PC-3 (cell line): ENCODE measurements around the gene MKX. TPM values are rescaled to one million over a fixed set of nuclear protein-coding genes. Genes with fewer than 3 reads are reported as not detected.

Experiments used
- ATAC-seq: fragments of 200-7000 bp; cut with Tn5 transposase; 2 replicates; pipeline ENCODE4 v1.9.1; 2020; ENCODE audit warnings: mild to moderate bottlenecking, moderate library complexity
- BruUV-seq: library from RNA; stranded (reverse); fragments of 400-500 nt; replicated peaks from 2 replicates; lab custom pipeline; 2021; lab: Mats Ljungman, UMichigan
- CTCF ChIA-PET: fragments of 300-600 bp; sonication (Branson Sonifier 250); formaldehyde crosslinking; loops from one replicate; lab custom pipeline; 2022; ENCODE audit warnings: antibody characterized with exemption; lab: Charles Lee
- POLR2A ChIA-PET: fragments of 300-600 bp; sonication (Branson Sonifier 250); formaldehyde crosslinking; loops from one replicate; lab custom pipeline; 2022; ENCODE audit warnings: antibody characterized with exemption; ENCODE audit not compliant: unreplicated experiment; lab: Charles Lee
- DNase-seq: peaks from one replicate; pipeline ENCODE4 v3.0.0-alpha.2; 2015
- H2AFZ ChIP-seq: fragments of 300-600 bp; sonication (generic); 2 replicates; pipeline ENCODE4 v1.6.0; 2016; ENCODE audit warnings: antibody characterized with exemption, low read length
- H3F3A ChIP-seq: fragments of 300-600 bp; sonication (generic); one replicate; pipeline ENCODE4 v1.6.0; 2017; ENCODE audit warnings: antibody characterized with exemption, low read length, control low read depth, mild to moderate bottlenecking; ENCODE audit not compliant: unreplicated experiment
- H3K27ac ChIP-seq: fragments of 300-600 bp; sonication (generic); 2 replicates; pipeline ENCODE4 v1.5.1; 2016; ENCODE audit warnings: mild to moderate bottlenecking, low read length
- H3K27me3 ChIP-seq: fragments of 300-600 bp; sonication (generic); 2 replicates; pipeline ENCODE4 v1.6.1; 2016; ENCODE audit warnings: low read length, mixed read lengths
- H3K36me3 ChIP-seq: fragments of 300-600 bp; sonication (generic); 2 replicates; pipeline ENCODE4 v1.6.1; 2016; ENCODE audit warnings: low read depth, mixed run types, low read length, mixed read lengths
- H3K4me1 ChIP-seq: fragments of 300-600 bp; sonication (generic); 2 replicates; pipeline ENCODE4 v1.5.1; 2016; ENCODE audit warnings: low read length; ENCODE audit not compliant: insufficient read depth
- H3K4me2 ChIP-seq: fragments of 300-600 bp; sonication (generic); 2 replicates; pipeline ENCODE4 v1.6.0; 2016; ENCODE audit warnings: low read length
- H3K4me3 ChIP-seq: fragments of 300-600 bp; sonication (generic); 2 replicates; pipeline ENCODE4 v1.5.1; 2016; ENCODE audit warnings: mild to moderate bottlenecking, low read length, mixed read lengths
- H3K79me2 ChIP-seq: fragments of 300-600 bp; sonication (generic); 2 replicates; pipeline ENCODE4 v1.6.1; 2017; ENCODE audit warnings: low read length, mixed read lengths
- H3K9ac ChIP-seq: fragments of 300-600 bp; sonication (generic); 2 replicates; pipeline ENCODE4 v1.6.0; 2016; ENCODE audit warnings: mild to moderate bottlenecking, low read length
- H3K9me2 ChIP-seq: fragments of 300-600 bp; sonication (generic); replicated peaks from 2 replicates; pipeline ENCODE4 v1.6.1; 2016; ENCODE audit warnings: mixed run types, low read length, mixed read lengths
- H3K9me3 ChIP-seq: fragments of 300-600 bp; sonication (generic); 2 replicates; pipeline ENCODE4 v1.6.1; 2016; ENCODE audit warnings: low read length, mixed read lengths
- H4K20me1 ChIP-seq: fragments of 300-600 bp; sonication (generic); 2 replicates; pipeline ENCODE4 v1.6.1; 2016; ENCODE audit warnings: low read length, mixed read lengths
- EZH2 ChIP-seq: fragments of 300-600 bp; sonication (generic); IDR thresholded peaks from one replicate; pipeline ENCODE4 v1.6.1; 2017; ENCODE audit warnings: antibody characterized with exemption, mild to moderate bottlenecking, low read length; ENCODE audit not compliant: unreplicated experiment
- EZH2phosphoT487 ChIP-seq: fragments of 300-600 bp; sonication (generic); IDR thresholded peaks from 2 replicates; pipeline ENCODE4 v1.6.1; 2018; ENCODE audit warnings: mild to moderate bottlenecking, antibody characterized with exemption, low read length, borderline replicate concordance
- intact Hi-C: fragments of 100-400 bp; cut with micrococcal nuclease; formaldehyde crosslinking; loops from 2 replicates; pipeline ENCODE4 v1.9.0; 2023
- total RNA-seq: library from RNA; depleted of rRNA; stranded (reverse); fragments of >200 nt; gene quantifications from 2 replicates; pipeline ENCODE4 v1.2.3, GENCODE V29; 2014
- TF ChIP-seq, protein P1 (sequence below): fragments of 300-600 bp; sonication (generic); conservative IDR thresholded peaks from 2 replicates; pipeline ENCODE4 v1.5.1; 2017; ENCODE audit warnings: antibody characterized with exemption, low read depth, mild to moderate bottlenecking, low read length

Gene MKX
- total RNA-seq, 1 experiment from 2014 or later, result 3.5 TPM

DNA sequence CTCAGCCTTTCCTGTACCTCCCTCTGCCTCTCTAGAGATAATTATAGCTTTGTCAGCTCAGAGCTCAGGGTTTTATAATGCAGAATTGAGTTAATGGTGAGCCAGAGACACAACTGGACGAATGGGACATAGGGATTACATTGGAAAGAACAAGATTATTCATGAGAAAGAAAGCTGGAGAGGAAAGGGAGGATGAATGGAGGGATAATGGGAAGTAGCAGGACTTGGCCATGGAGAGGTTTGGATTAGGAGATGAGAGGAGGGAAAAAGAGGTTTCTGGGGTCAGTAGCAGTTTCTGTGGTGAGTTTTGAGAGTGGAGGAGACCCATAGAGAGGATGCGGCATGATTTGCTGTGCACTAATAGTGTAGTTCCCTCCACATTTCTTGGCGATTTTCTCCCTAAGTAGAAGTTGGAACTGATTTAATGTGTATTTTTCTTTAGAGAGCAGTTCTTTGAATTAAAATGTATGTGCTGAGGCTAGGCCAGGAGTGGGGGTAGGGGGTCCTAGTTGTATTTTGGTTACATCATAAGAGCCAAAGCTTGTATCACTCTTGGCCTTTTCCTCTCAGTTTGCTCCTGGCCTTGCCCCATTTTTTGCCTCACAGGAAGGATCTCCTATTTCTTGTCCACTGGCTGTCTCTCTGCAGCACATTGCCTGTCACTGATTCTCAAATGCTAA is 107.4 kb downstream of the MKX start:
- DNase-seq, result no peak
- H4K20me1 ChIP-seq, result no peaks in the 10 kb centered on the region
- H3F3A ChIP-seq, result no peaks in the 10 kb centered on the region
- BruUV-seq, result no TSS peak
- no peak overlapping the region for H2AFZ ChIP-seq
- CTCF ChIA-PET, result no interaction called here
- no peak overlapping the region for H3K27ac ChIP-seq
- no peak overlapping the region for H3K9ac ChIP-seq
- H3K9me3 ChIP-seq, result no peaks in the 10 kb centered on the region
- H3K4me2 ChIP-seq, result no peak overlapping the region
- H3K79me2 ChIP-seq, result no peaks in the 10 kb centered on the region
- no peaks in the 10 kb centered on the region for H3K36me3 ChIP-seq
- no peak for ATAC-seq
- POLR2A ChIA-PET, result no interaction called here
- no peak overlapping the region for H3K4me3 ChIP-seq
- intact Hi-C loops, result no loop called here
- H3K4me1 ChIP-seq, result no peaks in the 10 kb centered on the region
- no peaks in the 10 kb centered on the region for H3K27me3 ChIP-seq
- no peak for TF ChIP-seq EZH2phosphoT487
- TF ChIP-seq, protein P1, sequence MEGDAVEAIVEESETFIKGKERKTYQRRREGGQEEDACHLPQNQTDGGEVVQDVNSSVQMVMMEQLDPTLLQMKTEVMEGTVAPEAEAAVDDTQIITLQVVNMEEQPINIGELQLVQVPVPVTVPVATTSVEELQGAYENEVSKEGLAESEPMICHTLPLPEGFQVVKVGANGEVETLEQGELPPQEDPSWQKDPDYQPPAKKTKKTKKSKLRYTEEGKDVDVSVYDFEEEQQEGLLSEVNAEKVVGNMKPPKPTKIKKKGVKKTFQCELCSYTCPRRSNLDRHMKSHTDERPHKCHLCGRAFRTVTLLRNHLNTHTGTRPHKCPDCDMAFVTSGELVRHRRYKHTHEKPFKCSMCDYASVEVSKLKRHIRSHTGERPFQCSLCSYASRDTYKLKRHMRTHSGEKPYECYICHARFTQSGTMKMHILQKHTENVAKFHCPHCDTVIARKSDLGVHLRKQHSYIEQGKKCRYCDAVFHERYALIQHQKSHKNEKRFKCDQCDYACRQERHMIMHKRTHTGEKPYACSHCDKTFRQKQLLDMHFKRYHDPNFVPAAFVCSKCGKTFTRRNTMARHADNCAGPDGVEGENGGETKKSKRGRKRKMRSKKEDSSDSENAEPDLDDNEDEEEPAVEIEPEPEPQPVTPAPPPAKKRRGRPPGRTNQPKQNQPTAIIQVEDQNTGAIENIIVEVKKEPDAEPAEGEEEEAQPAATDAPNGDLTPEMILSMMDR, result no peak
- TF ChIP-seq EZH2, result no peak
- H3K9me2 ChIP-seq, result no peaks in the 10 kb centered on the region

DNA sequence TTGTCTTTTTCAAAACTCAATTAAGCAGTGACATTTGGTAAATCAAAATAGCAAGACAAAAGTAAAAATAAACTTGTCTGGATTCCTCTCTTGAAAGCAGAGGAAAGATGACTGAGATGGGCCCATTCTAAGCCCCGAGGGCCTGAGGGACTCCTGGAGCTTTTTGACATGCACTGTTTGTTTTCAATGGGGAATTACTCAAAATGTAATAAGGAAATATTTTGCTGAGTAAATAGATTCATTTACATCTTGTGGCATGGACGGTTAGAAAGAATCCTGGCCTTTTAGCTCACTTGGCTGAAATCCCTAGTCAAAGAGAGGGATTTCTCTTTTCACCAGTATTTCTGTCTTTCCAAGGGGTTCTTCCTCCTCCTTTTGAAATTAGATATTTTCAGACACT is 108.0 kb downstream of the MKX start:
- Histone ChIP-seq H3K9ac (no peak overlapping the region), H3F3A (no peaks in the 10 kb centered on the region), H2AFZ (no peak overlapping the region), H3K4me2 (no peak overlapping the region), H3K9me3 (no peaks in the 10 kb centered on the region), H3K27ac (no peak overlapping the region), H3K36me3 (no peaks in the 10 kb centered on the region), H3K4me1 (no peaks in the 10 kb centered on the region), H3K4me3 (no peak overlapping the region), H3K27me3 (no peaks in the 10 kb centered on the region), H3K9me2 (no peaks in the 10 kb centered on the region), H4K20me1 (no peaks in the 10 kb centered on the region), H3K79me2 (no peaks in the 10 kb centered on the region)
- ATAC-seq, result no peak
- intact Hi-C loops, result no loop called here
- no TSS peak for BruUV-seq
- CTCF ChIA-PET, result no interaction called here
- TF ChIP-seq EZH2 (no peak), EZH2phosphoT487 (no peak)
- TF ChIP-seq, protein P1, result no peak
- POLR2A ChIA-PET, result no interaction called here
- DNase-seq, result no peak

DNA sequence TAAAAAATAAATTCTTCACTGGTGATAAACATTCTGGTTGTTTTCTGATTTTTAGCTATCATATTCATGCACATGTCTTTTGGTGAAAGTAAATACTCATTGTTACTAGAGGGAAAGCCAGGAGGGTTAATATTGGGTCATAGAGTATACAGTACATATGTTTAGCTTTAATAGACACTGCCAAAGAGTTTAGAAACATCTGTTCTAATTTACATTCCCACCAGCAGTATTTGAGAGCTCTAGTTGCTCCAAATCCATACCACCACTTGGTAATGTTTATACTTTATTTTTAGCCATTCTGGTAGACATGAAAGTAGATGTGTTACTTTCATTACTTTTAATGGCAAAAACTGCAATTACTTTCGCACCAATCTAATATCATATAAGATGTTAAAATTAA is 108.8 kb downstream of the MKX start:
- Histone ChIP-seq H3K4me1 (no peaks in the 10 kb centered on the region), H3K9ac (no peak overlapping the region), H3K9me2 (no peaks in the 10 kb centered on the region), H3F3A (no peaks in the 10 kb centered on the region), H3K4me2 (no peak overlapping the region), H2AFZ (no peak overlapping the region), H3K27me3 (no peaks in the 10 kb centered on the region), H4K20me1 (no peaks in the 10 kb centered on the region), H3K4me3 (no peak overlapping the region), H3K36me3 (no peaks in the 10 kb centered on the region), H3K27ac (no peak overlapping the region), H3K79me2 (no peaks in the 10 kb centered on the region), H3K9me3 (no peaks in the 10 kb centered on the region)
- ChIA-PET POLR2A (no interaction called here), CTCF (no interaction called here)
- TF ChIP-seq EZH2phosphoT487 (no peak), EZH2 (no peak)
- TF ChIP-seq, protein P1, result no peak
- DNase-seq, result no peak
- no peak for ATAC-seq
- no TSS peak for BruUV-seq
- intact Hi-C loops, result no loop called here
